Bronchus fibroblast of lung (primary cell): ENCODE measurements around the gene ACAD9. TPM values are rescaled to one million over a fixed set of nuclear protein-coding genes. Genes with fewer than 3 reads are reported as not detected.

Experiments
- total RNA-seq: library from RNA; depleted of rRNA; stranded (reverse); fragments of >200 nt; gene quantifications from 2 replicates; pipeline ENCODE4 v1.2.3, GENCODE V29; 2015

The ACAD9 gene
- total RNA-seq, result 34.3 and 37.7 TPM in 2 replicates

DNA sequence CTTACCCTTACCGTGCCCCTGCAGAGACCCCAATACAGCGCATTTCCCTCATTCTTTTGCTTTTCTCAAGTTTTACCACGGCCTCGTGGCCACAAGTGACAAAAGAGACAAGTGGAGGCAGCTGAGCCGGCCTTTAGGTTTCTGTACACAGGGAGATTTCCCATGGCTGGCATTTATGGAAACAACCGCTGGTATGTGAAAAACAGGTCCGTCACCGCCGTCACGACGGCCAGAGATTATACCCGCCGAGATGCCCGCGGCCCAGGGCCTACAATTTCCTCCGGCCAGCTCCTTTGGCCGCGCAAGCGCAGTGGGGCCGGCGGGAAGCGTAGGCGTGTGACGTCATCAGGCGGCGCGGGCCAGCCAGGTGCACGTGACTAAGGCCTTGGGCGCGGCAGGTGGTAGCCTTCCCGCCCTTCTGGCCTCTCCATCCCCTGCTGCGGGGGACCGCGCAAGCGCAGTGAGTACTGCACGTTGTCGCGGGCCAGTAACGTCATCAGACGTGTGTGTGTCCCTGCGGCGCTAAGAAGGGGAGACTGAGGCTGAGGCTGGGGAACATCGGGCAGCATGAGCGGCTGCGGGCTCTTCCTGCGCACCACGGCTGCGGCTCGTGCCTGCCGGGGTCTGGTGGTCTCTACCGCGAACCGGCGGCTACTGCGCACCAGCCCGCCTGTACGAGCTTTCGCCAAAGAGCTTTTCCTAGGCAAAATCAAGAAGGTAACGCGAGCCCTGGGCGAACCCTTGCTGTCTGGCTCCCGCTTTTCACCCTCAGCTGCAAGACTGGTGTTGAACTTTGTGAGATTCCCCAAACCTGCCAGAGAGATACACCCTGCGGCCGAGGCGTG is at the start of gene ACAD9:
ACAD9 (plus strand) TSS at position 496 of the 845 bp plus-strand sequence; CDS start at position 568, 72 bp downstream.

Other genes with a start within 250 kb of the ACAD9 start
- gene RPN1, start 228.8 kb upstream of the ACAD9 start, total RNA-seq, result 321 and 336 TPM in 2 replicates
- gene RAB7A, start 153.4 kb upstream of the ACAD9 start, total RNA-seq, result 47.6 and 64.1 TPM in 2 replicates
- gene CFAP92, start 114.5 kb downstream of the ACAD9 start, total RNA-seq, result not detected in 2 replicates
- not detected in 2 replicates for gene EFCC1, start 121.7 kb downstream of the ACAD9 start, total RNA-seq
- gene GP9, start 181.2 kb downstream of the ACAD9 start, total RNA-seq, result not detected in 2 replicates
- gene RAB43, start 242.2 kb downstream of the ACAD9 start, total RNA-seq, result 12.9 and 15.0 TPM in 2 replicates